ENCODE data around the gene FDXR.

- TF ChIP-seq CTCF (IDR thresholded peaks at IDR 0.05; ENCODE audit: low read length) (no peak), EZH2 (optimal IDR thresholded peaks at IDR 0.05; ENCODE audit: low read depth, low read length) (no peak)
Measured at GRCh38 chr17:74816905-74817620, 55.7 kb downstream of the FDXR start.

Measured in MM.1S (cell line).